ENCODE data around the gene ARHGAP45. TPM values are rescaled to one million over a fixed set of nuclear protein-coding genes. Genes with fewer than 3 reads are reported as not detected.
A peak's percentile ranks its signal among the peaks of the same experiment; 100 is the strongest.

ARHGAP45 gene
- total and polyA plus RNA-seq, 7 experiments from 2014 or later: 305 to 1,030 (median 779) TPM

DNA sequence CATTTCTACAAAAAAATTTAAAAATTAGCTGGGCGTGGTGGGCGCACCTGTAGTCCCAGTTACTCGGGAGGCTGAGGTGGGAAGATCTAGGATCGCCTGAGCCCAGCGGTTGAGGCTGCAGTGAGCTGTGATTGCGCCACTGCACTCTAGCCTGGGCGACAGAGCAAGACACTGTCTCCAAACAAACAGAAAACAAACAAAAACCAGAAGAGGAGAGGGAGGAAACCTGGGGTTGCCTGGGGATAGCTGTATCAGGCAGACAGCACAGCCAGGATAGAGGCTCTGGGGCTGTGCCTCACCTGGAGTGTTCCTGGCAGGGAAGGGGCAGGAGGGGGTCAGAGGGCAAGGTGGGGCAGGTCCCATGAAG, 30.8 kb downstream of the ARHGAP45 start:
- peak overlapping the region in 5 of 9 donors; percentile 55 to 74 (median 68) for H3K27ac Mint-ChIP-seq
- H3K9me3 Mint-ChIP-seq: peaks cover 0 to 6% (median 0%) of the 10 kb centered on the region in 11 donors
- POLR2A ChIA-PET: interaction anchor here (1.3 to 38.6 kb wide), 3 partner anchors 25 to 171 kb away, joined by 4 to 2022 read pairs (median 6); partner anchors contain the start of genes ARHGAP45 and CIRBP
- ATAC-seq (no peak), DNase-seq (no peak)
- Histone ChIP-seq H3K27me3 (ENCODE audit: control insufficient read depth in 2 of 2, insufficient read depth in 2 of 2, low read length in 2 of 2) (no peaks in the 10 kb centered on the region), H3K4me1 (ENCODE audit: control insufficient read depth in 2 of 2, insufficient read depth in 2 of 2, low read length in 2 of 2) (peaks cover 21 to 35% of the 10 kb centered on the region in 2 donors), H3K27ac (ENCODE audit: low read depth, low read length) (no peak overlapping the region), H3K36me3 (ENCODE audit: control insufficient read depth in 2 of 3, insufficient read depth in 3 of 3, low read length in 3 of 3) (peaks cover 0 to 14% (median 0%) of the 10 kb centered on the region in 3 experiments), H3K4me3 (ENCODE audit: low read length) (no peak overlapping the region), H3K9me3 (ENCODE audit: control insufficient read depth in 2 of 3, low read length in 3 of 3) (no peaks in the 10 kb centered on the region)
- H3K27me3 Mint-ChIP-seq: no peaks in the 10 kb centered on the region
- no peak overlapping the region for H3K4me3 Mint-ChIP-seq
- peaks cover 0 to 13% (median 0%) of the 10 kb centered on the region in 5 donors for H3K36me3 Mint-ChIP-seq
- CTCF ChIA-PET: interaction anchor here (0.7 to 0.9 kb wide), 2 partner anchors 21 to 147 kb away, joined by 4 to 5 read pairs; no protein-coding TSS in a partner anchor
- peaks cover 20 to 73% (median 58%) of the 10 kb centered on the region in 7 donors for H3K4me1 Mint-ChIP-seq
- intact Hi-C loops (cut with micrococcal nuclease): no loop called here

DNA sequence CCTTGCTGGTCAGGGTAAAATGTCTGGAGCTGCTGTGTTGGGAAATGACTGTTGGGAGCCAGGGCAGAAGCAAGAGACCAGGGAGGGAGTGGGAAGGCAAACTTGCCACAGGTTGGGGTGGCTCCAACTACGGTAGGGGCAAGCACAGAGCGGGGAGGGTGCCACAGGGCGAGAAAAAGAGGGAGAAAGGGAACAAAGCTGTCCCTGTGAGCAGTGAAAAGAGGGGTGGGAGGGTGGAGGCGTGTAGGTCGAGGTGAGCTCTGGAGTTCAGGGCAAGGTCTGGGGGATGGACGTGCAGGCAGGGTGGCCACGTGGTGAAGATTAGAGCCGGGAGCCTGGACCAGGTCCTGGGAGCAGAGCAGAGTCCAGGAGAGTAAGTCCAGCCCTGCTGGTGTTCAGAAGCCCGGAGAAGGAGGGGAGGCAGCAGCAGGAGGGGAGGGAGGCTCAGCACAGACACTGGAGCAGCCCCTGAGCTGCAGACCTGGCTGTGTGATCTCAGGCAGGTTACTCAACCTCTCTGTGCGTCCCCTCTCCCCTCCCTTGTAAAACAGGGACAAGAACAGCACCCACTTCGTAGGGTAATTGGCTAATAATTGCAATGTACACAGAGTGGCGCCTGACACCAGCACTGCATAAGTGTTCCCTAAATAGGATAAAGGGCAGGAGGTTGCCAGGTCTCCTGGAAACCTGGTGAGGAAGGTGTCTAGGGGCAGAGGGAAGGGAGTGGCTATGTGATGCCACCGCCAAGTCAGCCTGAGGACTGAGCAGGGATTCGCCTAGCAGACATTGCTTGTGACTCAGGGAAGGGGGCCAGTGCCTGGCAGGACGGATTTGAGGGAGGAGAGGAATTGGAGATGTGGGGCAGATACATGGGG, 31.4 kb downstream of the ARHGAP45 start:
- DNase-seq: no peak
- H3K27ac ChIP-seq (ENCODE audit: low read depth, low read length): no peak overlapping the region
- ChIA-PET CTCF (no interaction called here), POLR2A (interaction anchor here (1.3 to 38.6 kb wide), 2 partner anchors 25 to 171 kb away, joined by 4 to 2022 read pairs; partner anchors contain the start of genes ARHGAP45 and CIRBP)
- intact Hi-C loops (cut with micrococcal nuclease): no loop called here
- H3K27me3 ChIP-seq (ENCODE audit: control insufficient read depth in 2 of 2, insufficient read depth in 2 of 2, low read length in 2 of 2): no peaks in the 10 kb centered on the region
- Mint-ChIP-seq H3K27ac (peak overlapping the region in 8 of 9 donors; percentile 38 to 91 (median 69)), H3K27me3 (no peaks in the 10 kb centered on the region), H3K9me3 (peaks cover 0 to 6% (median 0%) of the 10 kb centered on the region in 11 donors), H3K36me3 (peaks cover 0 to 13% (median 0%) of the 10 kb centered on the region in 5 donors), H3K4me1 (peaks cover 20 to 75% (median 57%) of the 10 kb centered on the region in 7 donors), H3K4me3 (peak overlapping the region in 6 of 10 donors; percentile 13 to 56 (median 42))
- H3K9me3 ChIP-seq (ENCODE audit: control insufficient read depth in 2 of 3, low read length in 3 of 3): no peaks in the 10 kb centered on the region
- peaks cover 26 to 38% of the 10 kb centered on the region in 2 donors for H3K4me1 ChIP-seq (ENCODE audit: control insufficient read depth in 2 of 2, insufficient read depth in 2 of 2, low read length in 2 of 2)
- H3K36me3 ChIP-seq (ENCODE audit: control insufficient read depth in 2 of 3, insufficient read depth in 3 of 3, low read length in 3 of 3): peaks cover 0 to 8% (median 0%) of the 10 kb centered on the region in 3 experiments
- no peak for ATAC-seq
- H3K4me3 ChIP-seq (ENCODE audit: low read length): no peak overlapping the region

DNA sequence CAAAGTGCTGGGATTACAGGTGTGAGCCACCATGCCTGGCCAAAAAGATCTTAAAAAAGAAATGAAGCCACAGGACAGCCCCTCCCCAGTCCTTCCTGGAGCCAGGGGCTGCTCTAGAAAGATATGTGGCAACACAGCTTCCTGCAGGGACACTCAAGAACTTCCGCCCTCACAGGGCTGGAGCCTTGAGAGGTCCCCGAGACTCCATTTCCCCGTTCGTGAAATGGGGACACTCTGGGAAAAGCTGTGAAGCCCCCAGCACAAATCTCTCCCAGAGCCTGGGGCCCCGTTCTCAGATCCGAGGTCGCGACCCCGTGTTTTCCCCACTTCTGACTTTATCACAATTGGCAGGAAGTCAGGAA, 34.4 kb downstream of the ARHGAP45 start:
- ChIA-PET CTCF (interaction anchor here (0.9 to 1.3 kb wide), 4 partner anchors 10 to 37 kb away, joined by 3 read pairs; partner anchors contain the start of gene ARHGAP45), POLR2A (interaction anchor here (0.8 to 38.6 kb wide), 4 partner anchors 28 to 167 kb away, joined by 3 to 2022 read pairs (median 5); partner anchors contain the start of genes ARHGAP45 and CIRBP)
- no peak for DNase-seq
- Mint-ChIP-seq H3K9me3 (peaks cover 0 to 6% (median 0%) of the 10 kb centered on the region in 11 donors), H3K36me3 (peaks cover 0 to 10% (median 0%) of the 10 kb centered on the region in 5 donors), H3K27me3 (no peaks in the 10 kb centered on the region), H3K4me3 (peak overlapping the region; percentile 52 to 81 (median 60)), H3K27ac (peak overlapping the region; percentile 73 to 96 (median 85)), H3K4me1 (peaks cover 20 to 61% (median 44%) of the 10 kb centered on the region in 7 donors)
- intact Hi-C loops (cut with micrococcal nuclease): loop anchor here in 1 of 2 donors (5.0 kb wide), 1 partner anchor 34 kb away; the partner anchor contains the start of gene ARHGAP45
- Histone ChIP-seq H3K9me3 (ENCODE audit: control insufficient read depth in 2 of 3, low read length in 3 of 3) (no peaks in the 10 kb centered on the region), H3K4me3 (ENCODE audit: low read length) (peak overlapping the region; percentile 38), H3K4me1 (ENCODE audit: control insufficient read depth in 2 of 2, insufficient read depth in 2 of 2, low read length in 2 of 2) (peaks cover 13 to 20% of the 10 kb centered on the region in 2 donors), H3K36me3 (ENCODE audit: control insufficient read depth in 2 of 3, insufficient read depth in 3 of 3, low read length in 3 of 3) (peaks cover 0 to 10% (median 0%) of the 10 kb centered on the region in 3 experiments), H3K27ac (ENCODE audit: low read depth, low read length) (peak overlapping the region; percentile 68), H3K27me3 (ENCODE audit: control insufficient read depth in 2 of 2, insufficient read depth in 2 of 2, low read length in 2 of 2) (no peaks in the 10 kb centered on the region)
- no peak for ATAC-seq

DNA sequence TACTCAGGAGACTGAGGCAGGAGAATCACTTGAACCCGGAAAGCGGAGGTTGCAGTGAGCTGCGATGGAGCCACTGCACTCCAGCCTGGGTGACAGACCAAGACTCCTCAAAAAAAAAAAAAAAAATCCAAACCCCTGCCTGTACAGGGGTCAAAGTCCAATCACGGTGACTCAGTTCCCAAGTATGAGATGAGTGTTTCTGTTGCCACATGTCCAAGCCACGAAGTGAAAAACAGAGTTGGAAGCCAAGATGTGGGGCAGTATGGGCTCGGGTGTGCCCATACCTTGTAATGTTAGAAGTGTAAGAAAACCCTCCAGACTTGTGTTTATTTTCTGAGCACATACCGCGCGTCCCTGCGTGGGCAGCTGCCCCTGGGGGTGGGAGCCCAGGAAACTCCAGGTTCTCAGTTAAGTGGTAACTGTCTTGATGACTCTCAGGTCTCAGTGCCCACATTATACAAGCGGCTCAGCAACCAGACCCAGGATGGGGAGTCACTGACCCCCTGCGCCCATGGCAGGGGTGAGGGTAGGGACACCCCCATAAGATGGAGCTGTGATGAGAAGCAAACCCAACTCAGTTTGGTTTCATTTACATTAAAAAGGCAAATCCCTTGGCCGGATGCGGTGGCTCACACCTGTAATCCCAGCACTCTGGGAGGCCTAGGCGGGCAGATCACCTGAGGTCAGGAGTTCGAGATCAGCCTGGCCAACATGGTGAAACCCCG, 35.6 kb downstream of the ARHGAP45 start:
- Mint-ChIP-seq H3K9me3 (peaks cover 0 to 6% (median 0%) of the 10 kb centered on the region in 11 donors), H3K4me1 (peaks cover 20 to 59% (median 45%) of the 10 kb centered on the region in 7 donors), H3K27me3 (no peaks in the 10 kb centered on the region), H3K27ac (peak overlapping the region; percentile 79 to 96 (median 93)), H3K36me3 (peaks cover 0 to 13% (median 0%) of the 10 kb centered on the region in 5 donors), H3K4me3 (peak overlapping the region; percentile 29 to 81 (median 74))
- DNase-seq (peak in 1 of 9 donors; percentile 77), ATAC-seq (no peak)
- CTCF ChIA-PET: interaction anchor here (0.6 to 1.5 kb wide), 5 partner anchors 18 to 96 kb away, joined by 3 to 5 read pairs (median 3); partner anchors contain the start of gene ARHGAP45
- H3K4me1 ChIP-seq (ENCODE audit: control insufficient read depth in 2 of 2, insufficient read depth in 2 of 2, low read length in 2 of 2): peaks cover 13 to 18% of the 10 kb centered on the region in 2 donors
- no peak overlapping the region for H3K4me3 ChIP-seq (ENCODE audit: low read length)
- peaks cover 0 to 23% (median 0%) of the 10 kb centered on the region in 3 experiments for H3K36me3 ChIP-seq (ENCODE audit: control insufficient read depth in 2 of 3, insufficient read depth in 3 of 3, low read length in 3 of 3)
- intact Hi-C loops (cut with micrococcal nuclease): loop anchor here (1.0 to 5.0 kb wide), 8 partner anchors 7 to 177 kb away; partner anchors contain the start of genes POLR2E (in 2 of the 2), ARHGAP45 (in 1 of the 2), CIRBP (in 1 of the 2) and RNU6-2 (in 1 of the 2)
- peak overlapping the region; percentile 79 for H3K27ac ChIP-seq (ENCODE audit: low read depth, low read length)
- no peaks in the 10 kb centered on the region for H3K9me3 ChIP-seq (ENCODE audit: control insufficient read depth in 2 of 3, low read length in 3 of 3)
- H3K27me3 ChIP-seq (ENCODE audit: control insufficient read depth in 2 of 2, insufficient read depth in 2 of 2, low read length in 2 of 2): no peaks in the 10 kb centered on the region
- POLR2A ChIA-PET: interaction anchor here (0.5 to 38.6 kb wide), 15 partner anchors 8 to 167 kb away, joined by 3 to 2022 read pairs (median 5); partner anchors contain the start of genes ABCA7, ARHGAP45 and CIRBP

DNA sequence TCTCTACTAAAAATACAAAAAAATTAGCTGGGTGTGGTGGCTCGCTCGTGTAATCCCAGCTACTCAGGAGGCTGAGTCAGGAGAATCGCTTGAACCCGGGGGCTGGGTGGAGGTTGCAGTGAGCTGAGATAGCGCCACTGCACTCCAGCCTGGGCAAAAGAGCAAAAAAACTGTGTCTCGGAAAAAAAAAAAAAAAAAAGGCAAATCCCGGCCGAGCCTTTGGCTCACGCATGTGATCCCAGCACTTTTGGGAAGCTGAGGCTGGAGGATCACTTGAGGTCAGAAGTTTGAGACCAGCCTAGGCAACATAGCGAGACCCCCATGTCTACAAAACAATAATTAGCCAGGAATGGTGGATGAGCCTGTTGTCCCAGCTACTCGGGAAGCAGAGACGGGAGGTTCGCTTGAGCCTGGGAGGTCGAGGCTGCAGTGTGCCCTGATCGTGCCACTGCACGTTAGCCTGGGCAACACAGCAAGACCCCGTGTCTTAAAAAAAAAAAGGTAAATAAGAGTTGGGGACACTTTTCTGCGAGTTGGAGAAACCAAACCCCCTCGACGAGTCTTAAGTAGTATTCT, 36.3 kb downstream of the ARHGAP45 start:
- Histone ChIP-seq H3K36me3 (ENCODE audit: control insufficient read depth in 2 of 3, insufficient read depth in 3 of 3, low read length in 3 of 3) (peaks cover 0 to 26% (median 0%) of the 10 kb centered on the region in 3 experiments), H3K4me1 (ENCODE audit: control insufficient read depth in 2 of 2, insufficient read depth in 2 of 2, low read length in 2 of 2) (peaks cover 13 to 18% of the 10 kb centered on the region in 2 donors), H3K4me3 (ENCODE audit: low read length) (peak overlapping the region; percentile 60), H3K9me3 (ENCODE audit: control insufficient read depth in 2 of 3, low read length in 3 of 3) (no peaks in the 10 kb centered on the region), H3K27me3 (ENCODE audit: control insufficient read depth in 2 of 2, insufficient read depth in 2 of 2, low read length in 2 of 2) (no peaks in the 10 kb centered on the region), H3K27ac (ENCODE audit: low read depth, low read length) (peak overlapping the region; percentile 79)
- intact Hi-C loops (cut with micrococcal nuclease): loop anchor here (1.0 to 5.0 kb wide), 8 partner anchors 8 to 178 kb away; partner anchors contain the start of genes POLR2E (in 2 of the 2), ARHGAP45 (in 1 of the 2), CIRBP (in 1 of the 2) and RNU6-2 (in 1 of the 2)
- Mint-ChIP-seq H3K27ac (peak overlapping the region; percentile 79 to 96 (median 93)), H3K4me1 (peaks cover 20 to 54% (median 39%) of the 10 kb centered on the region in 7 donors), H3K4me3 (peak overlapping the region; percentile 66 to 81 (median 75)), H3K27me3 (no peaks in the 10 kb centered on the region), H3K9me3 (peaks cover 0 to 6% (median 0%) of the 10 kb centered on the region in 11 donors), H3K36me3 (peaks cover 0 to 13% (median 0%) of the 10 kb centered on the region in 5 donors)
- DNase-seq (peak in 1 of 9 donors; percentile 52), ATAC-seq (no peak)
- POLR2A ChIA-PET: interaction anchor here (0.7 to 38.6 kb wide), 14 partner anchors 9 to 166 kb away, joined by 3 to 2022 read pairs (median 5); partner anchors contain the start of genes ARHGAP45, CIRBP and RNU6-2
- CTCF ChIA-PET: interaction anchor here (0.6 to 1.5 kb wide), 4 partner anchors 19 to 96 kb away, joined by 3 to 5 read pairs (median 4); no protein-coding TSS in a partner anchor

Measured in naive thymus-derived CD4-positive, alpha-beta T cell (primary cell).